Measurements from ENCODE around the gene UBR4. TPM values are rescaled to one million over a fixed set of nuclear protein-coding genes. Genes with fewer than 3 reads are reported as not detected.
"Not testable (repeated sequence)": the region's sequence is repeated elsewhere in the genome, so short reads cannot be mapped to it uniquely, and the experiment has no call there.

UBR4 gene
- total and polyA plus RNA-seq, 10 of the 15 experiments (the other 5 are each of a cell fraction or from before 2014, with no cell fraction given) = 34.2 to 124 (median 56.2) TPM

DNA sequence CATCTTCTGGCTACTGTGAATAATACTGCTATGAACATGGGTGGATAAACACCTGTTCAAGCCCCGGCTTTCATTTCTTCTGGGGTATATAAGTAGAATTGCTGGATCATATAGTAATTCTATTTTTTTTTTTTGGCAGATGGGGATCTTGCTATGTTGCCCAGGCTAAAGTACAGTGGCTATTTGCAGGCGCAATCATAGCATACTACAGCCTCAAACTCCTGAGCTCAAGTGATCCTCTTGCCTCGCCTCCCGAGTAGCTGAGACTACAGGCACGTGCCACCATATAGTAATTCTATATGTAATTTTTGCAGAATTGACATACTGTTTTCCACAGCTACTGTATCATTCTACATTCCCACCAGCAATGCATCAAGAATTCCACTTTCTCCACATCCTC, 27.8 kb downstream of the UBR4 start:
- H3K36me3 ChIP-seq (ENCODE audit: control insufficient read depth in 2 of 2, insufficient read depth in 2 of 2, low read length in 1 of 2) = peaks cover 13 to 41% of the 10 kb centered on the region in 2 experiments
- RAD21 ChIA-PET (ENCODE audit: unreplicated experiment) = no interaction called here
- H3K79me2 ChIP-seq (ENCODE audit: control insufficient read depth, insufficient read depth, low read length) = no peaks in the 10 kb centered on the region
- H4K20me1 ChIP-seq (ENCODE audit: control insufficient read depth, insufficient read depth) = no peaks in the 10 kb centered on the region
- H3K4me1 ChIP-seq (ENCODE audit: control insufficient read depth, insufficient read depth, low read length) = no peaks in the 10 kb centered on the region
- no peak for TF ChIP-seq CREB1 (IDR thresholded peaks at IDR 0.05; ENCODE audit: low read depth)
- TF ChIP-seq ZBED1 (IDR thresholded peaks at IDR 0.05; ENCODE audit: borderline replicate concordance) = no peak
- TF ChIP-seq STAT3 (IDR thresholded peaks at IDR 0.05; ENCODE audit: low read depth, low read length) = no peak
- no peak overlapping the region for H2AFZ ChIP-seq (ENCODE audit: control insufficient read depth, low read depth, low read length)
- ATAC-seq (no peak), FAIRE-seq (no peak), DNase-seq (ENCODE audit: low read depth, low spot score) (no peak)
- CTCF ChIA-PET = interaction anchor here (1.0 to 2.7 kb wide), 4 partner anchors 14 to 279 kb away, joined by 3 to 8 read pairs (median 4); partner anchors contain the start of gene ALDH4A1
- no peaks in the 10 kb centered on the region for H3K27me3 ChIP-seq (replicated peaks in 1 of 2; ENCODE audit: control insufficient read depth in 2 of 2, insufficient read depth in 2 of 2, low read length in 1 of 2)
- WGBS (ENCODE audit: insufficient coverage, insufficient replicate concordance, low lambda C conversion rate, missing lambda C conversion rate) = 98% methylated on average over 5 of the region's 5 CpGs
- SMC1A ChIA-PET (ENCODE audit: uncharacterized antibody, unreplicated experiment) = interaction anchor here (1.0 to 1.1 kb wide), 2 partner anchors 13 to 17 kb away, joined by 3 read pairs; no protein-coding TSS in a partner anchor
- no peak overlapping the region for H3K27ac ChIP-seq (ENCODE audit: control insufficient read depth, insufficient read depth)
- BruUV-seq (replicated peaks) = no TSS peak
- H3K9me3 ChIP-seq (replicated peaks; ENCODE audit: control insufficient read depth, insufficient read depth, low read length) = no peaks in the 10 kb centered on the region
- POLR2A ChIA-PET = no interaction called here
- no peak overlapping the region for H3K9ac ChIP-seq (ENCODE audit: control insufficient read depth, insufficient read depth, low read length)
- no peak overlapping the region for H3K4me2 ChIP-seq (ENCODE audit: control insufficient read depth, insufficient read depth)
- H3K4me3 ChIP-seq = no peak overlapping the region
- in situ Hi-C loops (cut with MboI) (loop anchor here (25.0 kb wide), 1 partner anchor 1580 kb away; no protein-coding TSS in a partner anchor), intact Hi-C loops (cut with micrococcal nuclease; ENCODE audit: unreplicated experiment) (no loop called here)

DNA sequence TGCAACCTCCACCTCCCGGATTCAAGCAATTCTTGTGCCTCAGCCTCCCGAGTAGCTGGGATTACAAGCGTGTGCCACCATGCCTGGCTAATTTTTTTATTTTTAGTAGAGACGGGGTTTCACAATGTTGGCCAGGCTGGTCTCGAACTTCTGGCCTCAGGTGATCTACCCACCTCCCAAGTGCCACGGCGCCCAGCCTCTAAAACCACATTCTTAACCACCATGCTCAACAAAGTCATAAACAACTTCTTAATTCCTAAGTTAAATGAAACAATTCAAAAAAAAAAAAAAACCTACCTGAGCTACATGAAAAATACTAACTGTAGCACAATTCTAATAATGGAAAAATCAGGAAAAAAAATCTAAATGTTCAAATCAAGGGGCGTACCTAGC, 29.8 kb downstream of the UBR4 start:
- H3K9me3 ChIP-seq (replicated peaks; ENCODE audit: control insufficient read depth, insufficient read depth, low read length); BruUV-seq (replicated peaks); H3K27me3 ChIP-seq (replicated peaks in 1 of 2; ENCODE audit: control insufficient read depth in 2 of 2, insufficient read depth in 2 of 2, low read length in 1 of 2); H3K9ac ChIP-seq (ENCODE audit: control insufficient read depth, insufficient read depth, low read length); intact Hi-C loops (cut with micrococcal nuclease; ENCODE audit: unreplicated experiment); H3K4me1 ChIP-seq (ENCODE audit: control insufficient read depth, insufficient read depth, low read length); FAIRE-seq; H3K27ac ChIP-seq (ENCODE audit: control insufficient read depth, insufficient read depth); H2AFZ ChIP-seq (ENCODE audit: control insufficient read depth, low read depth, low read length); H3K4me2 ChIP-seq (ENCODE audit: control insufficient read depth, insufficient read depth); RAD21 ChIA-PET (ENCODE audit: unreplicated experiment); DNase-seq (ENCODE audit: low read depth, low spot score); H3K79me2 ChIP-seq (ENCODE audit: control insufficient read depth, insufficient read depth, low read length); H3K4me3 ChIP-seq; H4K20me1 ChIP-seq (ENCODE audit: control insufficient read depth, insufficient read depth); ATAC-seq: not testable (repeated sequence)
- H3K36me3 ChIP-seq (ENCODE audit: control insufficient read depth in 2 of 2, insufficient read depth in 2 of 2, low read length in 1 of 2) = peaks cover 11 to 42% of the 10 kb centered on the region in 2 experiments
- 77% methylated on average over 8 of the region's 8 CpGs for WGBS (ENCODE audit: insufficient coverage, insufficient replicate concordance, low lambda C conversion rate, missing lambda C conversion rate)
- ChIA-PET CTCF (interaction anchor here (0.6 to 3.0 kb wide), 9 partner anchors 10 to 471 kb away, joined by 3 to 16 read pairs (median 5); no protein-coding TSS in a partner anchor), SMC1A (ENCODE audit: uncharacterized antibody, unreplicated experiment) (interaction anchor here (0.8 to 2.7 kb wide), 7 partner anchors 10 to 91 kb away, joined by 3 to 10 read pairs (median 4); no protein-coding TSS in a partner anchor), POLR2A (interaction anchor here (0.6 kb wide), 1 partner anchor 51 kb away, joined by 4 read pairs; no protein-coding TSS in a partner anchor)
- in situ Hi-C loops (cut with MboI) = loop anchor here (25.0 kb wide), 1 partner anchor 1582 kb away; no protein-coding TSS in a partner anchor

All from GM12878 (cell line).